HL-60/S4 treated with phorbol 12-myristate 13-acetate at 8.2 ng/mL for 4 days and 3 days (cell line): Measurements from ENCODE around the gene HSDL1.

Experiments
- in situ Hi-C: fragments of 300-500 bp; cut with MboI; formaldehyde crosslinking; loops from 2 replicates; pipeline ENCODE4 v1.15.0; 2022; ENCODE audit warnings: low sequenced_read_pairs

The HSDL1 gene

DNA sequence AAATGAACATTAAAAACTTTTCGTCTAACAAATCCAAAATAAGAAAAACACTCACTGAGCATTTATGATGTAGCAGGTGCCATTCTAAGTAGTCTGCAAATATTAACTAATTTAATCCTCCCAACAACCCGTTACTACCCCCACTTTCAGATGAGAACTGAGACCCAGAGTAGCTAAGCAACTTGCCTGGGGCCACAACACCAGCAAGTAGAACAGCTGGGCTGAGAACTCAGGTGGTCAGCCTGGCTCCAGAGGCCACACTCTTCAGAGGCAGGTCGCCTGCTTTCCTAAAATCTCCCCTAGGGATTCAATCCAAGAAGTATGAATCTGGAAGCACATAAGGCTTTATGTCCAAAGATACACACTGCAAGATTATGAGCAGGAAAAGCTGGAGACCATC, 34.5 kb downstream of the HSDL1 start:
- in situ Hi-C loops, result no loop called here

DNA sequence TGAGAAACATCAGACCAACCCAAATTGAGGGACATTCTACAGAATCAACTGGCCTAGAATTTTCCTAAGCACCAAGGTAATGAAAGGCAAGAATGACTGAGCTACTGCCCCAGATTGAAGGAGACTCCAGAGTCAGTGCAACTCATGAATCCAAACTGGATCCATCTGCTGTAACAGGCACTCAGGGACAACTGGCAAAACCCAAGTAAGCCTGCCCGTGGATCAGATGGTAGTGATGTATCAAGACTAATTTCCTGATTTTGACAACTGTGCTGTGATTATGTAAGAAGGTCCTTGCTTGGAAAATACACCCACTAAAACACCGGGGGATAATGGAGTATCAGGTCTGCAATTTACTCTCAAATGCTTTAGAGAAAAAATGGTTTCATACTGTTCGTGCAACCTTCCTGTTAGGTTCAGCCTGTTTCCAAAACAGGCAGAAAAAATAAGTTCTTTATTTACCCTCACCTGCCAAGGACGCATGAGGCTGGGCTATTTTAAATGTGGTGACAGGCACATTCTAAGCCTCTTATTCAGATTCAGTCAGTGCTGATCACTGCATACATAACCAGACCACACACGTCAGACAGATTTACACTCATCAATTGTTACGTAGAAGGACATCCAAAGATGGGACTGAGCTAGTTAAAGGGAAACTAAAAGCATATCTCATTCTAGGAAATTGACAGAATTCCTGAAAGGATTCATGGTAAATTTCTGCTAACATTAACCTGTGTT, 35.2 kb downstream of the HSDL1 start:
- in situ Hi-C loops, result no loop called here

DNA sequence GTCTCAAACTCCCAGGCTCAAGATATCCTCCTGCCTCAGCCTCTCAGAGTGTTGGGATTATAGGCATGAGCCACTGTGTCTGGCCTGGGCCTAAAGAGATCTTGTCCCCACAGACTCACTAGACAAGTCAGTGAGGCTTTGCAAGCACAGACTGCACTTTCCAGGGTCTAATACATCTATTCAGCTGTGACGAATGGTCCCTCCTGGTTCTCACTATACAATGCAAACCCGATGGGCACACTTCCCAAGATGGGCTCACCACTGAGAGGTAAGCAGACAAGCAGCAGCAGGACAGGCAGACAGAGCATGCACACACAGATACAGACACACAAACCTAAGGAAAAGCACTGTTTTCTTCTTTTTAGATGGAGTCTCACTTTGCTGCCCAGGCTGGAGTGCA, 37.1 kb downstream of the HSDL1 start:
- in situ Hi-C loops, result no loop called here

DNA sequence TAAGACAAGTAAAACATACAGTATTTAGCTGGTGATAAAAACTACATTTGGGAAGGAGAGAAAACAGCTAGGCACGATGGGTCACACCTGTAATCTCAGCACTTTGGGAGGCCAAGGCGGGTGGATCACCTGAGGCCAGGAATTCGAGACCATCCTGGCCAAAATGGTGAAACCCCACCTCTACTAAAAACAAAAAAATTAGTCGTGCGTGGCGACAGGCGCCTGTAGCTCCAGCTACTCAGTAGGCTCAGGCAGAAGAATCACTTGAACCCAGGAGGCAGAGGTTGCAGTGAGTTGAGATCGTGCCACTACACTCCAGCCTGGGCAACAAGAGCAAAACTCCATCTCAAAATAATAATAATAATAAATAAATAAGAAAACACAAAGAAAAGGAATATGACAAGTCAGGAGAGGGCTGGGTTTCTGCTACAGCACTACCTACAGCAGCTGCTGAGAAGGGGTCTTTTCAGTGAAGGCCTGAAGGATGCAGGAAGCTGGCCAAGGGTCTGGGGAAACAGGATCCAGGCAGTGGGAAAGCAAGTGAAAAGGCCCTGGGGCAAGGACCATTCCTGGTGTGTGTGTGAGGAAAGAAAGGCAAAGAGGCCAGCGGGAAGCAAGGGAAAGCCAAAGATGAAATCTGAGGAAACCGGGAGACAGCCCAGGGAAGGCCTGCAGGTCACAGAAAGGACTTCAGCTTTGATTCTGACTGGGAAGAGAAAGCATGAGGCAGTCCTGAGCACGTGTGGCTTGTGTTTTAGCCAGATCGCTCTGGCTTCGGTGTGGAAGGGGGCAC, 38.8 kb downstream of the HSDL1 start:
- in situ Hi-C loops, result no loop called here

DNA sequence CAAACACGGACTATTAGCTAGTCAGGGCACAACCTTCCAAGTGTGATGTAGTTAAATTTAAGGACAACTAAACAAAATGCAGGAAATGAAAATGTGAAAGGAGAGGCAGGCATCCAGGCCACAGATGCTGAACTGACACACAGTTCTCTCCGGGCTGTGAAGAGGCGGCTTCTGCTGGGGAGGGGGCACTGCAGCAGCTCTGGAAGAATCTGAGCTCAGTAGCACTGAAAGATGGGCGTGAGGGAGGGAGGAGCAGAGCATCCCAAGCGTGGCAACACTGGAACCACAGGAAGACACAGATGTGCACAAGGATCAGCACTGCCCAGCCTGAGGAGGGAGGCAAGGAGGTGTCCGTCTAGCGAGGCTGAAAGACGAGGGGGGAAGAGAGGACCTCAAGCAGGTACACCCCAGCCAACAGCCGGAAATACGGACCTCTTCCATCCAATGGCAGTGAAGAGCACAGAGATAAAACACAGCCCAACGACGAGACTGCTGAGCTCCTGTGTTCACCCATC, 39.6 kb downstream of the HSDL1 start:
- in situ Hi-C loops, result no loop called here

DNA sequence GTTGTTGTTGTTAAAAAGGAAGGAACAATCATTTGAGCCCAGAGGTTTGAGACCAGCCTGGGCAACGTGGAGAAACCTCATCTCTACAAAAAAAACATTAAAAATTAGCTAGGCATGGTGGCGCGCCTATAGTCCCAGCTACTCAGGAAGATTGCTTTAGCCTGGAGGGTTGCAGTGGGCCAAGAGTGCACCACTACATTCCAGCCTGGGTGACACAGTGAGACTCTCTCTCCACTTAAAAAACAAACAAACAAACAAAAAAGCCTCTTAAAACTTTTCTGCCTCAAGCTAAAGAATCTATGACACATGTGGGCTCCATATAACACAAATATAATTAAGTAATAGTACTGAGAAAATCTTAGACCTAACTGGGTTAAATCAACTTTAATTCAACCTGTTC, 40.7 kb downstream of the HSDL1 start:
- in situ Hi-C loops, result no loop called here

DNA sequence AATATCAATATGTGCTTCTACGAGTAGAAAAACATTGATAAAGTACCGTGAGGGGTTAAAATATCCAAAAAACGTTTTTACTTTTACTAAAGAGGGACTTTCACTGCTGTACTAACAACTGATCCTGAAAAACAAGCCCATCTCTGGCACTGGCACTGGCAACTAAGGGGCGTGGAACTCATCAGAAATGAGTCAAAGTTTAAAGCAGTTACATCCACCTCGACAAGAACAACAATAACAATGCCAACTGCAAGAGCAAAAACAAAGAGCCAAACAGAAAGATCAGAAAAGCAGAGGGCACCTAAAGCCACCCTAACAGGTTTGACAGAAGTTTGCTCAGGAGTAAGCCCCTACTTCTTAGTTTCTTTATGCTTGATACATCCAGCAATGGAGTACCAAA, 41.3 kb downstream of the HSDL1 start:
- in situ Hi-C loops, result no loop called here

DNA sequence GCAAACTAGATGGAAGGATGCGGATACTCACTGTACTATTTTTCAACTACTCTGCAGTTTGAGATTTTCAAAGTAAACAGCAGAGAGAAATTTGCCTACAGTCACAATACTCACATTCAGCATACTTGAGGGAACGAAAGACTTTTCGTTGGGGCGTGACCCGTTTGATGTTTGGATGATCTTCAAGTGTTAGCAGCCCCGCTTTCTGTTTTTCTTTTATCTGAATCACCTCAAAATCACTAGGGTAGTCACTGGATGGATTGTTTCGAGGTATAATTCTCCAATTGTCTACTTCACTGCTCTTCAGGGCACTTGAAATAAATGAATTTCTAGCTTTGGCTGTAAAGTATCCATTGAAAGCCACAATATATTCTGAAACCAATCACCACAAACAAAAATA, 46.0 kb downstream of the HSDL1 start:
- in situ Hi-C loops, result no loop called here

DNA sequence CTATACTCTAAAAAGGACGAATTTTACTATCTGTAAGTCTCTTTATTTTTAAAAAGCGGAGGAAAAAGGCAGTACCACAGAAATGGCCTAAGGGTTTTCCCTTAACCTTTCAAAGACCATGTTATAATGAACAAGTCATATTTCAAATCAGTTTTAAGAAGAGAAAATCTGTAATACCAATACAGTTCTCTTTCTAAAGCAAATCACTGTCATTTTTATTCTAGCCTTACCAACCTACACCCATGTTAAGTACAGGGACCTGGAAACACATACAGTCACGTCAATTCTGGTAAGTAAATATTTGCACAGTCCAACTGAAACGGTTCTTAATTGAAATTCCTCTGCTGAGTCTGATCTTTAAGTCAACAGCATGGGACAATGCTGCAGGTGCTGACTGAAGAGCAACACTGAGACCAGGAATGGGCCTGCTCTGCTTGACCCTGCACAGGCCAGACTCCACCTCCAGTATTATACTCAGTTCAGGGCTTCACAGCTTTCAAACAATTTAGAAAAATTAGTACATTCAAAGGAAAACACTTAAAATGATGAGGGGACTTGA, 48.5 kb downstream of the HSDL1 start:
- in situ Hi-C loops, result no loop called here

DNA sequence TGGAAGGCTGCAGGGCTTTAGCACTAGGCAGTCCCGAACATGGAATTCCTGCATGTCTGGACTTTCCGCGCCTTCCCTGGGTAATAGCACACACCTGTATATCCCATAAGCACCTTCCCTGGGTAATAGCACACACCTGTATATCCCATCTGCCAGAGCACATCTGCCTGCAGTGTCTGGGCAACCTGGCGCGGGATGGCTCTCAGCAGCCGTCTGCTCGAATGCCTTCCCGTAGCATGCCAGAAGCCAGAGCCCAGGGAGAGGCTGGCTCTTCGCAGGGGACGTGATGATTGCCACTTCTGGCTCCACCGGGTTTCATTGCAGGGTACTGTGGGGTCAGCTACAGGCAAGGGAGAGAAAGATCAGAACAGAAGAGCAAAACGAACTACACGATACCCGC, 49.5 kb downstream of the HSDL1 start:
- in situ Hi-C loops, result no loop called here

DNA sequence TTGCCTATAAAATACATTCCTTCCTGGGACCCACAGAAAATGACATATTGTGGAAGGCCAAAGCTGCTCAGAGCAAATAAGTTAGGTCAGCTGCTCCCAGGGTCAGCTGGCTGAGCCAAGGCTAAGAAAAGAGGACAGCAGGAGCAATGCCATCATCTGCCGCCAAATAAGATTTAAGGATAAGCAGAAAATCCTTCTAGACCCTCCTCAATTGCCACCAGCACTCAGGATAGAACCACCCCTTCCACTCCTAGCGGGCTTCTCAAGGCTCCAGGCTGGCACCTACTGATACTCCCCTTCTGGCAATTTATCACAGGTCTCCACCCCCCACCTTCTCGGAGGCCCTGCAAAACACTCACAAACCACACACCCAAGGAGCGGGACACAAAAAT, 51.1 kb downstream of the HSDL1 start:
- in situ Hi-C loops, result no loop called here

DNA sequence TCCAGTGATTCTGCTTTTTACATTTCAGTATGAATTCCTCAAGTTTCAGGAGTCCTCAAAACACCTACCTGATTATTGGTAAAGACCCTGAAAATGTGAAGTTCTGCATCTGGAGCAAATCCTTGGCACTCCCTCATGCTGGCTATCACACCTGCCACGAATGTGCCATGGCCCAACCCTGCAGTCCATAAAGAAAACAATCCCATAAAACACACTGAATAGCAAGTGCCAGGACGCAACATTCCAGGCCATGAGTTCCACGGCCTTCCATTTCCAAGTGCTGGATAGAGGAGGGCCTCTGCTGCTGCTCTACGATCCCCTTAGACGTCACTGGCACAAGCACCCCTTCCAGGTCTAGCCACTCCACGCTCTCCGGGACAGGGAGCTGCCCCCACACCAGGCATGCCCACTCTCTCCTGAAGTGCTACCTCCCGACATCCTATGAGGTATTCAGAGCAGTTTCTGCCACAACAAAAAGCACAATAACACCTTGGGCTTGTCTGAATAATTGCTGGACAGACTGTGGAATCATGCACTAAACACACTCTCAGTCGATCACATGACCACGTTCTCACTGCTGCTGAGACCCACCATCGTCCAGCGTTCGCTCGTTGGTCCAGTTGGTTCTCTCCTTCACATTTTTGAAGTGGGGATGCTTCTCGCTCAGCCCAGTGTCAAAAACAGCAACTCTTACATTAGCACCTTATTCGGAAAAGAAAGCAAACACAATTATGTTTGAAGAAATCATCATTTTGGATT, 51.7 kb downstream of the HSDL1 start:
- in situ Hi-C loops, result no loop called here

DNA sequence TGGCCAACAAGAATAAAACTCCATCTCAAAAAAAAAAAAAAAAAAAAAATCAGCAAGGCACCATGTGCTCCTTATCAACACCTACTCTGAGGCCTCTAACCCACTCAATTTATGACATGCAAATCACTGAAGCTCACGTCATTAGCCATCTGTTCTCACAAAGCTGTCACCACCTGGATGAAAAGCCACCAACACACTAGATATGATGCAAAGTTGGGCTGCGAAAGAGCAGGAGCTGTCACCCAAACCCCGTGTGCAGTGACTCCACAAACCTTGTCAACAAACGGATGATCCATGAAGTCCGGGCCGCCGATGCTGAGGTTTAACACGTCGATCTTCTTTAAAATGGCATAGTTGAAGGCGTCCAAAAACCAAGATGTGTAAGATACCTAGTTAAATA, 53.5 kb downstream of the HSDL1 start:
- in situ Hi-C loops, result no loop called here

DNA sequence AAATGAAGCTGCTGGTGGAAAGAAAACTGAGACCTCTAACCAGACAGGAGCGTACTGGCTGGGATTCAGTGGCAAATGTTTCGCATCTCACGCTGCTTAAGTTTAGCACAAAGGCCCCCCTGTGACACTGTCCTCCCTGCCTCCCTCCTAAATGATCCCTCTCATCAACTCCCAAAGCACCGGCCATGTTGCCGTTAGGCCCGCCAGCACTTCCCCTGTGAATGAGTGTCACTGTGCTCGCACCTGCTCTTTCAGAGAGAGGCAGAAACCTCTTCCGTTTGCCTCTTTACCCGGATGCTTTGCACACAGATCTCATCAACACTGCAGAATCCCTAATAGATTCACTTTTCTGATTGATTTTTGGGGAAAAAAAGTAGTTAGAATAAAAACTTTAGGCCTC, 54.8 kb downstream of the HSDL1 start:
- in situ Hi-C loops, result no loop called here

DNA sequence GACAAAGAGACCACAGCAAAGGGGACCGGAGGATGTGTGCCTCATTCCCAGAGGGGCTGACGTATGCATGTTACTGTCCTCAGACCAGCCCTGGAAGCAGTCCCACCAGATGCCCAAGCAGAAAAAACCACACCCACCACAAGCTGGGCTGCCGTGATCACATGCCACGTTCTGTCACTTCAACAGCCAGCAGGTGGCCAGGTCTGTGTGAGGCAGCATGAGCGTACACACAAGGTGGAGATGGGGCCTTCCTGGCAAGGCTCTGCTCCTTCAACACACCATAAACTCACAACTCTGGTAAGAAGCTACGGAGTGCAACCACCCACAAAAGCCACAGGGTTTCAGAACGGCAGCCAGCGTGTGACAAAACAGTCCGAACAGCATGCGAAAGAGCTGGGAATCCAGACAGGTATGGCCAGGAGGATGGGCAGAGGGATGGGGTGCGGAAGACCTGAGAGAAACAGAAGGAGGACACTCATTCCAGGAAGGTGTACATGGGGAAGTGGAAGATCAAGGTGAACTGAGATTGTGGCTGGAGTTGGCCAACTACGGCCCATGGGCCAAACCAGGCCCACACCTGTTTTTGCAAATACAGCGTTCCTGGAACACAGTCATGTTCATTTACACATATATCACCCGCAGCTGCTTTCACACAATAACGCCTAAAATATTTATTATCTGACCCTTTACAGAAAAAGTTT, 56.1 kb downstream of the HSDL1 start:
- in situ Hi-C loops, result no loop called here

DNA sequence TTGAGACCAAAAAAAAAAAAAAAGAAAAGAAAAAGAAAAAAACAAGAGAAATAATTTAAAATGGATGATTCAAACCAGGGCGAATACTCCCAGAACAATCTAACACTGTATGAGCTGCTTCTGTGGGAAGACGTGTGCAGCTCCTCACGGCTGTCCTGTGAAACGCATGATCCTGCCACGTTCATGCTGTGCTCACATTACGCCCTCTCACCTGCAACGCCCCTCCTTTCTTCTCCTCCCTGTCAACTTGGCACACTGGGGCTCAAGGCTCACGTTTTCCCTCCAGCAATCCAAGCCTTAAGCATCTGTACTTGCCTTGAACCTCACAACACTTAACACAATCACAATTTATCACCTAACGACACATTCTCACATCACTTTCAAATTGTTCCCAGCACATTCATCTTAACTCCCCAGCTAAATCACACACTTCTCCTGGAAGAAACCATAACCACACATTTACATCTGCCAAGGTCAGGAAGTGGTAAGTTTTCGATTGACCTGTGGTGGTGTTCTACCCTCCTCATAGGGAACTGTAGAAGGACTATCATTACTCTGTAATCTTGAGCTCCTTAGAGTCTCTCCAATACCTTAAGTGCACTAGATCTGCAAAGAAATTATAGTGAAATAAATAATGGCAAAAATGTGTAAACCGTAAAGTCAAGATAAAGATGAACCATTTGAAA, 57.4 kb downstream of the HSDL1 start:
- in situ Hi-C loops, result no loop called here

DNA sequence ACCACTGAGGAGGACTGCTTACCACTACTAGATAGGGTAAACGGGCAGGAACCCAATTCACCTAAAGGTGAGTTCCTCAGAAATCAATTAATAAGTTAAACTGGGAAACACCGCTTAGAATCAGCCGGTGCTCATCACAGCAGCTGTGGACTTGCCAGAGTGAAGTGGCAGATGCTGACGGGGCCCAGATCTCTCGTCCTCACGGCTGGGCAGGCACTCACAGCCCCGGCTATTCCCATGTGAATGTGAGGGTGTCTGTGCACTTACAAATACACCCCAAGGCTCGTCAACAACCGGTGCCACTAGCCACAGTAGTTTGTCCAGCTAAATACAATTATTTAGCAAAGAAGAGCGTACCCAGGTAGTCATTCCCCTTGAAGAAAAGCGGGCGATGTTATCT, 58.0 kb downstream of the HSDL1 start:
- in situ Hi-C loops, result no loop called here

DNA sequence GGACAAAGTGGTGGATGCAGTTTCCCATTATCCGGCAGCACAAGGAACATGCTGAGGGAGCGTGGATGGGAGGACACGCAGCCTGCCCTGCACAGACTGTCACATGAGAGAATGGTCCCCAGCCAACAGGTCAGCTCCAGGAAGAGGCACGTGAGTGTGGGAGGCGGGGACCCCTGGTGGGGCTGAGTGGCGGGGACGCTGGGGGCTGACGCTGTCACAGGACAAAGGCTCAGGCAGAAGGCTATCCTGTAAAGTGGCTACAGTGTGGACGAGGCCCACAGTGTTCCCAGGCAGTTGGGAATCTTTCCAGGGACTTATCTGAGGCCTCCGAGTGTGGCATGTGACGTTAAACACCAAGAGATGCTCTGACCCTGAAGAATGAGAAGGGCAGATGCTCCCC, 58.6 kb downstream of the HSDL1 start:
- in situ Hi-C loops, result no loop called here

DNA sequence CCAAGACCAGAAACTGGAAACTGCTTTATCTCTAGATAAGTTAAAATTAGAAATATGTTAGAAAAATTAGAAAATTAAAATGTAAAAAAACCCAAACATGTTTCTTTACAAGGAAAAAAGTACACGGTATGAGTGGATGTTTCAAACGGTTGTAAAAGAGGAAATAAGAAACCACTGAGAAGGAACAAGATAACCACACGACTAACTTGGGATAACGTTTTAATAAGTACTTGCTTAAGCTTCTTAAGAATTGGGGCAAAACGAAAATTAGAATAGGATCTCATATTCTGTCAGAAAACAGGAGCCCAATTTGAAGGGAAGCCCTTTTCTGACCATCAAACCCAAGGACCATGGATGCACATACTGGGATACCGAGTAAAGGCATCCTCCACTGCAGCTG, 59.2 kb downstream of the HSDL1 start:
- in situ Hi-C loops, result no loop called here

DNA sequence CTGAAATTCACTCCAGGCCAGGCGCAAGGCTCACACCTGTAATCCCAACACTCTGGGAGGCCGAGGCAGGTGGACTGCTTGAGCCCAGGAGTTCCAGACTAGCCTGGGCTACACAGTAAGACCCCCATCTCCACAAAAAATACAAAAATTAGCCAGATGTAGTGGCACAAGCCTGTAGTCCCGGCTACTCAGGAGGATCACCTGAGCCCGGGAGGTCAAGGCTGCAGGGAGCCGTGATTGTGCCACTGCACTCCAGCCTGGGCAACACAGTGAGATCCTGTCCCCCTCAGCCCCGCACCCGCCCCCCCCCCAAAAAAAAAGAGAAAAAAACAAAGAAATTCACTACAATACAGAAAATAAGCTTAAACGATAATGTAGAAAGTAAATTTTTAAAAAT, 59.7 kb downstream of the HSDL1 start:
- in situ Hi-C loops, result no loop called here
